Epithelial cell of proximal tubule (primary cell): ENCODE data around the gene BIRC2. TPM values are rescaled to one million over a fixed set of nuclear protein-coding genes. Genes with fewer than 3 reads are reported as not detected.

Source experiments
- DNase-seq: peaks from one replicate; pipeline ENCODE4 v3.0.0-alpha.2; 2011; ENCODE audit warnings: low read depth
- H3K4me3 ChIP-seq: 2 replicates; pipeline ENCODE4 v1.5.1; 2011; ENCODE audit warnings: low read depth, mild to moderate bottlenecking, low read length
- total RNA-seq: library from RNA; depleted of rRNA; stranded (reverse); fragments of >200 nt; gene quantifications from 2 replicates; pipeline ENCODE4 v1.2.3, GENCODE V29; 2015
- TF ChIP-seq, protein P1 (sequence below): conservative IDR thresholded peaks from 2 replicates; pipeline ENCODE4 v1.5.1; 2012; ENCODE audit warnings: low read depth, mild to moderate bottlenecking, low read length

The BIRC2 gene
- total RNA-seq, 1 donor from 2014 or later, result 85.3 TPM

DNA sequence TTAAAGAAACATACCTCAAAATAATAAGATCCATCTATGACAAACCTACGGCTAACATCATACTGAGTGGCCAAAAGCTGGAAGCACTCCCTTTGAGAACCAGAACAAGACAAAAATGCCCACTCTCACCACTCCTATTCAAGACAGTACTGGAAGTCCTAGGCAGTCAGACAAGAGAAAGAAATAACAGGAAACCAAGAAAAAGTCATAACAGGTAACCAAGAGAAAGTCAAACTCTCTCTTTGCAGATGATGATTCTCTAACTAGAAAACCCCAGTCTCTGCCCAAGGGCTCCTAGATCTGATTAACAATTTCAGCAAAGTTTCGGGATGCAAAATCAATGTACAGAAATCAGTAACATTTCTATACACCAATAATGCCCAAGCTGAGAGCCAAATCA, 70.0 kb downstream of the BIRC2 start:
- no peak for DNase-seq
- H3K4me3 ChIP-seq, result no peak overlapping the region
- TF ChIP-seq, protein P1, sequence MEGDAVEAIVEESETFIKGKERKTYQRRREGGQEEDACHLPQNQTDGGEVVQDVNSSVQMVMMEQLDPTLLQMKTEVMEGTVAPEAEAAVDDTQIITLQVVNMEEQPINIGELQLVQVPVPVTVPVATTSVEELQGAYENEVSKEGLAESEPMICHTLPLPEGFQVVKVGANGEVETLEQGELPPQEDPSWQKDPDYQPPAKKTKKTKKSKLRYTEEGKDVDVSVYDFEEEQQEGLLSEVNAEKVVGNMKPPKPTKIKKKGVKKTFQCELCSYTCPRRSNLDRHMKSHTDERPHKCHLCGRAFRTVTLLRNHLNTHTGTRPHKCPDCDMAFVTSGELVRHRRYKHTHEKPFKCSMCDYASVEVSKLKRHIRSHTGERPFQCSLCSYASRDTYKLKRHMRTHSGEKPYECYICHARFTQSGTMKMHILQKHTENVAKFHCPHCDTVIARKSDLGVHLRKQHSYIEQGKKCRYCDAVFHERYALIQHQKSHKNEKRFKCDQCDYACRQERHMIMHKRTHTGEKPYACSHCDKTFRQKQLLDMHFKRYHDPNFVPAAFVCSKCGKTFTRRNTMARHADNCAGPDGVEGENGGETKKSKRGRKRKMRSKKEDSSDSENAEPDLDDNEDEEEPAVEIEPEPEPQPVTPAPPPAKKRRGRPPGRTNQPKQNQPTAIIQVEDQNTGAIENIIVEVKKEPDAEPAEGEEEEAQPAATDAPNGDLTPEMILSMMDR, result no peak

DNA sequence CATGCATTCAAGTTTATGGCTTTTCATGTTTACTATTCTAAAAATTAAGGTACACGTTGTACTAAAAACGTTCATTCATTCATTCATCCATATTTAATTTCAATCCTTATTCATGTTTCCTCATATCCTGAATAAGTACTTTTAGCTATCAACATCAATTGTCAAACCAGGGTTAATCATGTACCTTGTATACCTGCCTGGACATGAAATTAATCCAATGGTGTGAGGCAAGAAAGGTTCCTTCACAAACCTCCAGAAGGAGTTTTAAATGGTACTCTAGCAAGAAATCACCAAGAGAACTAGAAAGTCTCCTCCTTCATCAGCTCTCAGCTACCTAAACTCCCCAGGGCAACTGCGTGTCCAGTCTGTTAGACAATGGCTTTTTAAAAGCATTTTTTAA, 72.2 kb downstream of the BIRC2 start:
- TF ChIP-seq, protein P1, result no peak
- DNase-seq, result no peak
- no peak overlapping the region for H3K4me3 ChIP-seq

DNA sequence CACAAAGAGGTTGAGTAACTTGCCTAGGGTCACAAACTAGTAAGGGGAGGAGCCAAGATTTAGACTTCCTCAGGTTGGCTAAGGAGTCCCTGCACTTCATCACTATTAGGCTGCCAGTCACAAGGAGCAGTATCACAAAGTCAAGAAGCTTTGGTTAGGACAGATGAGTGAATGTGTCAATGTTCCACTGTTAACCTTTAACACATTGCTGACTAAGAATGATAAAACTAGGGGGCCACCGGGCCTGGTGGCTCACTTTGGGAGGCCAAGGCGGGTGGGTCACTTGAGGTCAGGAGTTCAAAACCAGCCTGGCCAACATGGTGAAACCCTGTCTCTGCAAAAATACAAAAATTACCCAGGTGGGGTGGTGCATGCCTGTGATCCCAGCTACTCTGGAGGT, 73.5 kb downstream of the BIRC2 start:
- DNase-seq, result no peak
- TF ChIP-seq, protein P1, result no peak
- H3K4me3 ChIP-seq, result no peak overlapping the region

DNA sequence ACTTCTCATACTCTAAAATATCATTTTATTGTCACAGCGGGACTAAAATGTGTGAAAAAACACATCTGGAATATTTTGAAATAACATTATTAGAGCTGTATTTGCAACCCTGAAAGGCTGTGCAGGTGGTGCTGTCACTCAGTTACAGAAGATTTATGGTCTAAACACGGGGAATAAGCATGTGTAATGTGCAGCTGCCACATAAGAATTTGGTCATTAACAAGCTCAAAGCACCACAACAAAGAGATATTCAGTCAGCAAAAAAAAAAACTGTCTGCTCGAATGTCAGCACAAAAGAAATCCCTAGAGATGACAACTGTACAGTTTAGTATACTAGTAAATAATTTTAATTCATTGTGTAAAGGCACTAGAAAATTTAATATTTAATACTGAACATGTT, 74.2 kb downstream of the BIRC2 start:
- no peak overlapping the region for H3K4me3 ChIP-seq
- TF ChIP-seq, protein P1, result no peak
- no peak for DNase-seq

DNA sequence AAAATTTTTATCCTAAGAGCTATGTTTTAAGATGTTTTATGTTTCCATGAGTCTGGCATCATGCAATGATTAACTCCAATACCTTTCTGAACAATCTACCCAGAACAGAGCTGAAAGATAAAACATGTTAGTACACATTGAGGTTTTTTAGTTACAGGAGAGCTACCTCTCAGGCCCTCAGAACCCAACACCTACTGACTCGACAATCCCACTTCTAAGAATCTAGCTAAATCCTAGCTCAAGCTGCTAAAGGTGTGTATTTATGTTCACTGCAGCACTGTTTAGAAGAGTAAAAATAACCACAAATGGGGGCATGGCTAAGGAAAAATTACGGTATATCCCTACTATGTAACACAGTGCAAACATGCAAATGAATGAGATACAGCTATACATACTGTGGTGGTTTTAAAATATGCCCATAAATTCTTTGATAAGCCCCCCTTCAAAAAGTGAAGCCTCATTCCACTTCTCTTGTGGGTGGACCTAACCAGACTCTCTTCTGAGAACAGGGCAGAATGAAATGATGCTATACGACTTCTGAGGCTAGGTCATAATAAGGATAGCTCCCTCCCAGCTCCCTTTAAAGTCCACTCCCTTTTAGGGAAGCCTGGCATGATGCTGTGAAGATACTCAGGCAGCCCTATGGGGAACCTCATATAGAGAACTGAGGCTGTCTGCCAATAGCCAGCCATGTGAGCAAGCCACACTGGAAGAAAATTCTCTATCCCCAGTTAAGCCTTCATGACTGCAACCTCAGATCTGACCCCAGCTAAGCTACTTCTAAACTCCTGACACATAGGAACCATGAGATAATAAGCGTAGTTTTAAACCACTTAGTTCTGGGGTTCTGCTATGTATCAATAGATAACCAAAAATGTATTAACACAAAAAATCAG, 76.1 kb downstream of the BIRC2 start:
- H3K4me3 ChIP-seq, result no peak overlapping the region
- TF ChIP-seq, protein P1, result no peak
- no peak for DNase-seq

DNA sequence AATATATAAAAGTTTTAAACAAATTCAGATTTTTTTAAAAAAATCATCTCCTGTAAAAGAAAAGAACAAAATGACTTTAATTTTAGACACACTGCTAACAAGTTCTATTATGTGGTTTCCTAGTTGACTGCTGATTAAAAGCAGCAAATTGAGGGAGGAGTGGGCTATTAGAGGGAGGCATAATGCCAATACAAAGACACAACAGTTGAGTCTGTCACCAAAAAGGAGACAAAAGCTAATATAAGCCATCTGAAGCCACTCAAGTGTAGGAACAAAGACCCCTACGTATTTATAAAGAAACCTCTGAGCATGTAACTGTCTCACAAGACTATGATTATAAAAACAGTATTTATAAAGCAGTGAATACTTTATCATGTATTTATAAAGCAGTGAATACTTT, 76.9 kb downstream of the BIRC2 start:
- TF ChIP-seq, protein P1, result no peak
- H3K4me3 ChIP-seq, result no peak overlapping the region
- DNase-seq, result no peak

DNA sequence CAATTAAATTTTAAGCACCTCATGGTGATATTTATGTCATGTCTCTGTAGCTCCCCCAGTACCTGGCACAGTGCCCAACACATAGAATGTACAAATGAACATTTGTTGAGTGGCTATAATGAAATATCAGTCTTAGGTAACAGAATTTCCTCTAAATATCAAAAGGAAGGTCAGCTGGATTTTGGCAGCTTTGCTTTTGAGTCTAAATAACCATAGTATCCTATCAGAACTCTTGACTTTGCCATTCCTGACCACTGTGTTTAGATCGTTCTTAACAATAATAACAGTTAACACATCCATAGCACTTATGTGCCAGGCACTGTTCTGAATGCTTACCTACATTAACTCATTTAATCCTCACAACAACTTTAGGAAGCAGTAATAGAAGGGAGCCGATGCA, 79.0 kb downstream of the BIRC2 start:
- DNase-seq, result no peak
- TF ChIP-seq, protein P1, result no peak

More for the DNA sequence above, 79.0 kb downstream of the BIRC2 start:
- no peak overlapping the region for H3K4me3 ChIP-seq
